Uterus (tissue), 4 donors: ENCODE data around the gene PTPRF. TPM values are rescaled to one million over a fixed set of nuclear protein-coding genes. Genes with fewer than 3 reads are reported as not detected.

Experiments
- DNase-seq, 2 donors: peaks; one replicate each; pipeline ENCODE4 v3.0.0-alpha.2; 2019 to 2020
- H3K27ac ChIP-seq, 2 donors: fragments of 200-600 bp; sonication (generic); 1 replicate in 1 of 2; 2 replicates in 1 of 2; pipeline ENCODE4 v1.5.1; 2016 to 2018
- H3K27me3 ChIP-seq, 2 donors: fragments of 200-600 bp; sonication (generic); one replicate each; pipeline ENCODE4 v1.5.1; 2018 to 2019; ENCODE audit warnings: control low read depth in 1 of 2
- H3K36me3 ChIP-seq, 2 donors: fragments of 200-600 bp; sonication (generic); one replicate each; pipeline ENCODE4 v1.5.1; 2019; ENCODE audit warnings: control low read depth in 1 of 2
- H3K4me1 ChIP-seq, 2 donors: fragments of 200-600 bp; sonication (generic); one replicate each; pipeline ENCODE4 v1.5.1; 2018 to 2019; ENCODE audit warnings: control low read depth in 1 of 2
- H3K4me3 ChIP-seq, 2 donors: fragments of 200-600 bp; sonication (generic); 1 replicate in 1 of 2; 2 replicates in 1 of 2; pipeline ENCODE4 v1.5.1; 2018 to 2019; ENCODE audit warnings: mild to moderate bottlenecking in 1 of 2
- H3K9me3 ChIP-seq, 2 donors: fragments of 200-600 bp; sonication (generic); one replicate each; pipeline ENCODE4 v1.5.1; 2019; ENCODE audit warnings: control low read depth in 1 of 2
- POLR2A ChIP-seq, 2 donors: fragments of 450-650 bp; IDR thresholded peaks; one replicate each; pipeline ENCODE4 v1.6.1; 2016; ENCODE audit warnings: antibody characterized with exemption in 2 of 2, mild to moderate bottlenecking in 1 of 2, moderate library complexity in 1 of 2
- intact Hi-C: fragments of 100-400 bp; cut with DNase I; formaldehyde crosslinking; loops from one replicate; pipeline ENCODE4 v1.15.1; 2023; ENCODE audit warnings: low total_unique reads
- total RNA-seq, 4 donors: library from RNA; depleted of rRNA in 3 of 4; stranded (reverse); fragments of >200 nt in 3 of 4; gene quantifications; one replicate each; pipeline versions ENCODE4 v1.1.0 to v1.2.4, GENCODE V29; 2014 to 2023
- TF ChIP-seq, protein P1 (sequence below), 4 experiments: fragments of 200-600 bp in 2 of 4; fragments of 450-650 bp in 2 of 4; sonication (generic) in 2 of 4; IDR thresholded peaks; one replicate each; pipeline ENCODE4 v1.5.1; 2016 to 2019; ENCODE audit warnings: antibody characterized with exemption in 4 of 4, mild to moderate bottlenecking in 2 of 4, moderate library complexity in 1 of 4
- donor health status: DM: yes; HTN: yes; CAD: no.

The PTPRF gene
- total RNA-seq, 4 donors from 2014 or later: 24.7 to 172 (median 124) TPM

DNA sequence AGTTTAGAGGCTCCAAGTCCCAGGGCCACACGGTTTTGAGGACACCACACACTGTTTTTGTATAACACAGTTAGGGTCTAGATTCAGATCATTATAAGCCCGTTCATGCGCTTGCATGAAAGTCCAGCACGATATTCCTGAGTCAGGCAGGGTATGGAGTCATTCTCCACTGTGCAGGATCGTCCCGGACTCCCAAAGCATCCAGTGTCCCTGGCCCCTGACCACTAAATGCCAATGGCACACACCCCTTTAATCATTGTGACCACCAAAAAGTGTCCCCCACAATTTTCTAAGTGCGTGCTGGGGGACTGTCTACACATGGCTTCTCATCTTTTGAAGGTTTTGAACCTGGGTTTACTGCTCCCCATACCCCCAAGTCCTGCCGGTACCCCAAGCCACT is 27.1 kb upstream of the PTPRF start:
- intact Hi-C loops: no loop called here
- TF ChIP-seq, protein P1, sequence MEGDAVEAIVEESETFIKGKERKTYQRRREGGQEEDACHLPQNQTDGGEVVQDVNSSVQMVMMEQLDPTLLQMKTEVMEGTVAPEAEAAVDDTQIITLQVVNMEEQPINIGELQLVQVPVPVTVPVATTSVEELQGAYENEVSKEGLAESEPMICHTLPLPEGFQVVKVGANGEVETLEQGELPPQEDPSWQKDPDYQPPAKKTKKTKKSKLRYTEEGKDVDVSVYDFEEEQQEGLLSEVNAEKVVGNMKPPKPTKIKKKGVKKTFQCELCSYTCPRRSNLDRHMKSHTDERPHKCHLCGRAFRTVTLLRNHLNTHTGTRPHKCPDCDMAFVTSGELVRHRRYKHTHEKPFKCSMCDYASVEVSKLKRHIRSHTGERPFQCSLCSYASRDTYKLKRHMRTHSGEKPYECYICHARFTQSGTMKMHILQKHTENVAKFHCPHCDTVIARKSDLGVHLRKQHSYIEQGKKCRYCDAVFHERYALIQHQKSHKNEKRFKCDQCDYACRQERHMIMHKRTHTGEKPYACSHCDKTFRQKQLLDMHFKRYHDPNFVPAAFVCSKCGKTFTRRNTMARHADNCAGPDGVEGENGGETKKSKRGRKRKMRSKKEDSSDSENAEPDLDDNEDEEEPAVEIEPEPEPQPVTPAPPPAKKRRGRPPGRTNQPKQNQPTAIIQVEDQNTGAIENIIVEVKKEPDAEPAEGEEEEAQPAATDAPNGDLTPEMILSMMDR (IDR thresholded peaks at IDR 0.05): no peak
- TF ChIP-seq POLR2A (IDR thresholded peaks at IDR 0.05): no peak
- H3K9me3 ChIP-seq: no peaks in the 10 kb centered on the region

DNA sequence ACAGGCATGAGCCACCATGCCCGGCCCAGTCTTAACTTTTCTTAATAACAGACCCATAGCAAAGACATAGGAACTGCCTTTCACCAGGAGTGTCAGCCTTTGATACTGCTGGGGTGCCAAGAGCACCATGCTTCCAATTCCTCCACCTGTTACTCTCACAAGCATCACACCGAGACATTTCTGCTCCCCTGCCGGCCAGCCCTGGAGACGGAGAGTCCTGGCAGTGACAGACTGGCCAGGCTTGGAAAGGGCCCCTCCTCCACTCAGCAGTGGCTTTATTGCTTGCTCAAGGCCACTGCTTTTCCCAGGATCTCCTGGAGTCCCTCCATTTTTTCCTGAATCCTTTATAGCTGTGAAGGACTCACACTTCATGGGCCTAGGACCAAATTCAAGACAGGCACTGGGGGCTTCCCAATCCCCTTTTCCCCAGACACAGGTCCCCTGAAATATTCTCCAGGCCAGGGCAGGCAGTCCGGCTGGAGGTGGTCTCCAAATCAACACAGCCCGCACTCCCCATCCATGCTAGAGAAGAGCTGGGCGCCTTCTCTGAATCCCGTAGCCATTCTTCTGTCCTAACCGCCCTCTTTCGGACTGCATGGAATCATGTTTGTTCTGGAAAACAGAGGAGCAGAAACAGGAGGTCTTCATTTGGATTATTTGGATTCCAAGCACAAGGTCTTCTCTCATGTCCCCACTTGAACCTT is 25.5 kb upstream of the PTPRF start:
- DNase-seq: no peak
- intact Hi-C loops: no loop called here
- no peaks in the 10 kb centered on the region for H3K4me1 ChIP-seq

More for the DNA sequence above, 27.1 kb upstream of the PTPRF start:
- H3K4me1 ChIP-seq: no peaks in the 10 kb centered on the region
- H3K27me3 ChIP-seq: no peaks in the 10 kb centered on the region
- H3K27ac ChIP-seq: no peak overlapping the region
- no peak overlapping the region for H3K4me3 ChIP-seq
- no peak for DNase-seq
- no peaks in the 10 kb centered on the region for H3K36me3 ChIP-seq

DNA sequence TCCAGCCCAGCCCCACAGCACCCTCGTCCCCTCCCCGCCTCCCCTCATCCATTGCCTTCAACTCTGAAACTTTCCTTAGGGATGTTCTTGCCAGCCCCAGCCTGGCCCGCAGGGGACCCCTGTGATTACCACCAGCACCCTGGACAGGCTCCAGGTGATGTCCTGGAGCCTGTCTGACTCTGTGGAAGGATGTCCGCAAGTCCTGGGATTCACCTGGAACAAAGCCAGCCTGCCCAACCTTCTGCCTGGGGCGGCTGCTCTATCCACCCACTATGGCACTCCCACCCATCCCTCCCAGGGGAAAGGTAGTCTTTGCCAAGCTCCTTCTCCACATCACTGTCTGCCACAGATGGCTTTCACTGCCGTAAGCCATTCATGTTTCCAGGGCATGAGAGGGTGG is 24.4 kb upstream of the PTPRF start:
- H3K4me1 ChIP-seq: no peaks in the 10 kb centered on the region
- no peak overlapping the region for H3K4me3 ChIP-seq
- DNase-seq: no peak
- TF ChIP-seq, protein P1 (IDR thresholded peaks at IDR 0.05): no peak
- no peak for TF ChIP-seq POLR2A (IDR thresholded peaks at IDR 0.05)
- no peaks in the 10 kb centered on the region for H3K9me3 ChIP-seq
- no peaks in the 10 kb centered on the region for H3K36me3 ChIP-seq
- intact Hi-C loops: no loop called here
- H3K27ac ChIP-seq: no peak overlapping the region
- no peaks in the 10 kb centered on the region for H3K27me3 ChIP-seq

More for the DNA sequence above, 25.5 kb upstream of the PTPRF start:
- TF ChIP-seq, protein P1 (IDR thresholded peaks at IDR 0.05): no peak
- TF ChIP-seq POLR2A (IDR thresholded peaks at IDR 0.05): no peak
- Histone ChIP-seq H3K27me3 (no peaks in the 10 kb centered on the region), H3K36me3 (no peaks in the 10 kb centered on the region), H3K4me3 (no peak overlapping the region), H3K9me3 (no peaks in the 10 kb centered on the region), H3K27ac (no peak overlapping the region)

DNA sequence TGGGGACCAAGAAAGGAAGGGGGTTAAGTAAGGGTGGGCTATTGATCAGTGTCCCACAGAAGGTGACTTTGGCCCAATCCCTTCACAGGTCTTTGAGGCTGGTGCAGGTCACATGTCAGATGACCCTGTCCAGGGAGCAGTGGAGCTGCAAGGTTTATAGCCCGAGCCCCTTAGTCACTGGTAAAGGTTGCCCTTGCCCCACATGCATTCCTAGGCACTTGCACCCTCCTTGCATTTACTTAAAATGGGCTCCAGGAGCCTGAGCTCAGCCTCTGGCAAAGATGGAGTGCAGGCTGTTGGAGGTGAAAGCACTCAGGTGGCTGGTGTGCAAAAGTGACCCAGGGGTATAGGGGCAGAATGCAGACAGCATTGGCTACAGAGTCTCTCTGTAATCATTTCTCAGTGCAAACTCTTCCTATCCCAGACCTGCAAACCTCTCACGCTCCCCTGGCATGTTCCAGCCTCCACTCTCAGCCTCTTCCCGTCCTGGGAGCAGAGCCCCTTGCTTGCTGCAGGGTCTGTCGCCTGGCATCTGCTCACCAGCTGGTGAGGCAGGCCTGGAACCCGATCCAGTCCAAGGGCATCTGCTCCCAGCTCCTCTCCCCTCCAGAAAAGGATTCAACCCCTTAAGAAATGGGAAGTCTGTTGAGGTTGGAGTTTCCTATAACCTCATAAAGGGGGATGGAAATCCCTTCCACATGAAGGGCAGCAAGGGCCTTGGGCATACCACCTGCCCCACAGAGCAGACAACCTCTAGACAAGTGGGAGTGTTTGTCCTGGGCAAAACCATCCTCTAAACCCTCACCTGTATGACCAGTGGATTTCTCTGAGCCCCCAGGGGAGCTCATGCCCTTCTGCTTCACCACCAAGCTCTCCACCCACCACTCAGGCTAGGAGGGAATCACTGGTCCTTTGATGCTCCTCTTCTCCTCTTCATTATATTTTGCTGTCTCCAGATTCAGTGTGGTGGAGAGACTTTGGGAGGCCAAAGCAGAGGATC is 23.1 kb upstream of the PTPRF start:
- no peak for DNase-seq
- Histone ChIP-seq H3K4me1 (no peaks in the 10 kb centered on the region), H3K9me3 (no peaks in the 10 kb centered on the region), H3K27ac (no peak overlapping the region), H3K36me3 (no peaks in the 10 kb centered on the region), H3K4me3 (no peak overlapping the region), H3K27me3 (no peaks in the 10 kb centered on the region)
- TF ChIP-seq, protein P1 (IDR thresholded peaks at IDR 0.05): no peak
- no peak for TF ChIP-seq POLR2A (IDR thresholded peaks at IDR 0.05)
- intact Hi-C loops: no loop called here
